ENCODE results near the gene SPTLC3. TPM values are rescaled to one million over a fixed set of nuclear protein-coding genes. Genes with fewer than 3 reads are reported as not detected.

SPTLC3 gene
- polyA plus RNA-seq, 3 donors, result 1.8 to 2.3 (median 2.2) TPM

GRCh38 chr20:13022401-13023155 lies 13.8 kb downstream of the SPTLC3 start:
- H3K27ac ChIP-seq (ENCODE audit: low read depth, low read length), result no peak overlapping the region
- 61 to 79% (median 64%) methylated on average over 4 of the region's 4 CpGs for WGBS, 3 donors

GRCh38 chr20:13024596-13024995 lies 15.8 kb downstream of the SPTLC3 start:
- H3K27ac ChIP-seq (ENCODE audit: low read depth, low read length), result no peak overlapping the region
- 55 to 84% (median 60%) methylated on average over 2 of the region's 2 CpGs for WGBS, 3 donors

GRCh38 chr20:13025181-13025580 lies 16.4 kb downstream of the SPTLC3 start:
- WGBS, 3 donors, result 70 to 95% (median 87%) methylated on average over 1 of the region's 1 CpG
- H3K27ac ChIP-seq (ENCODE audit: low read depth, low read length), result no peak overlapping the region

- H3K27ac ChIP-seq (ENCODE audit: low read depth, low read length), result no peak overlapping the region
- WGBS, 3 donors, result 69 to 80% (median 70%) methylated on average over 4 of the region's 4 CpGs
These were observed 19.2 kb downstream of the SPTLC3 start for GRCh38 chr20:13028001-13028400.

GRCh38 chr20:13028673-13029072 lies 19.9 kb downstream of the SPTLC3 start:
- WGBS, 3 donors, result 49 to 65% (median 53%) methylated on average over 3 of the region's 3 CpGs
- no peak overlapping the region for H3K27ac ChIP-seq (ENCODE audit: low read depth, low read length)

- 52 to 68% (median 53%) methylated on average over 3 of the region's 3 CpGs for WGBS, 3 donors
- H3K27ac ChIP-seq (ENCODE audit: low read depth, low read length), result no peak overlapping the region
These were observed 21.1 kb downstream of the SPTLC3 start for GRCh38 chr20:13029687-13030375.

- H3K27ac ChIP-seq (ENCODE audit: low read depth, low read length), result no peak overlapping the region
- WGBS, 3 donors, result 89 to 95% (median 90%) methylated on average over 4 of the region's 4 CpGs
These were observed 23.0 kb downstream of the SPTLC3 start for GRCh38 chr20:13031751-13032150.

- no peak overlapping the region for H3K27ac ChIP-seq (ENCODE audit: low read depth, low read length)
These were observed 25.3 kb downstream of the SPTLC3 start for GRCh38 chr20:13034115-13034514.

- no peak overlapping the region for H3K27ac ChIP-seq (ENCODE audit: low read depth, low read length)
- 89 to 100% (median 97%) methylated on average over 1 of the region's 1 CpG for WGBS, 3 donors
These were observed 26.2 kb downstream of the SPTLC3 start for GRCh38 chr20:13034936-13035335.

GRCh38 chr20:13035399-13036152 lies 26.8 kb downstream of the SPTLC3 start:
- no peak overlapping the region for H3K27ac ChIP-seq (ENCODE audit: low read depth, low read length)
- WGBS, 3 donors, result 20 to 68% (median 54%) methylated on average over 2 of the region's 2 CpGs

- no peak overlapping the region for H3K27ac ChIP-seq (ENCODE audit: low read depth, low read length)
- 88 to 97% (median 92%) methylated on average over 3 of the region's 3 CpGs for WGBS, 3 donors
These were observed 29.0 kb downstream of the SPTLC3 start for GRCh38 chr20:13037727-13038126.

- H3K27ac ChIP-seq (ENCODE audit: low read depth, low read length), result no peak overlapping the region
- WGBS, 3 donors, result 91 to 93% (median 92%) methylated on average over 4 of the region's 4 CpGs
These were observed 33.0 kb downstream of the SPTLC3 start for GRCh38 chr20:13041574-13042457.

GRCh38 chr20:13042458-13042794 lies 33.7 kb downstream of the SPTLC3 start:
- no peak overlapping the region for H3K27ac ChIP-seq (ENCODE audit: low read depth, low read length)

GRCh38 chr20:13046409-13046808 lies 37.6 kb downstream of the SPTLC3 start:
- H3K27ac ChIP-seq (ENCODE audit: low read depth, low read length), result no peak overlapping the region
- 46 to 80% (median 50%) methylated on average over 1 of the region's 1 CpG for whole genome bisulfite sequencing, 3 donors

- H3K27ac ChIP-seq (ENCODE audit: low read depth, low read length), result no peak overlapping the region
- 64 to 76% (median 69%) methylated on average over 3 of the region's 3 CpGs for WGBS, 3 donors
These were observed 45.2 kb downstream of the SPTLC3 start for GRCh38 chr20:13054011-13054410.

GRCh38 chr20:13058666-13059389 lies 50.1 kb downstream of the SPTLC3 start:
- H3K27ac ChIP-seq (ENCODE audit: low read depth, low read length), result no peak overlapping the region
- WGBS, 3 donors, result 84 to 92% (median 86%) methylated on average over 9 of the region's 9 CpGs

- H3K27ac ChIP-seq (ENCODE audit: low read depth, low read length), result no peak overlapping the region
- WGBS, 3 donors, result 78 to 82% (median 80%) methylated on average over 7 of the region's 7 CpGs
These were observed 50.8 kb downstream of the SPTLC3 start for GRCh38 chr20:13059398-13060136.
